ENCODE data around the gene APLP2.

DNA sequence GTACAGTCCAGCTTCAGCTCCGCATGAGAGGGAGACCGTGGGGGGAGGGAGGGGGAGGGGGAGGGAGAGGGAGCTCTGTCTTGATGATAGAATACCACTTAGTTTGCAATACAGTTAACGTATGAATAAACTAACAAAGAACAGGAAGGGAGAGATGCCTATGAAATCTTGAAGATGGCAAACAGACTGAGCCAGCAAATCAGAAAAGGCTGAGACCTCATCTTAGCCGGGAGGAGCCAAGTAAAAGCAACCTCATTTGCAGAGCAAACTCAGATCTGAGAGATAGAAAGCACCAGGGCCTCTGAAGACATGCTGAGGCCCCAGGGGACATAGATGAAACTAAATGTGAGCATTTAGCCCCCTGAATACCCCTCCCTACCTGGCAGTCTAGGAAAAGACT lies 23.0 kb downstream of the APLP2 start:
- TF ChIP-seq CTCF (conservative IDR thresholded peaks at IDR 0.05; ENCODE audit: low read depth, low read length), result no peak
- TF ChIP-seq CHD1 (IDR thresholded peaks at IDR 0.05; ENCODE audit: low read depth, low read length), result no peak
- no peak for TF ChIP-seq SMC3 (IDR thresholded peaks at IDR 0.05; ENCODE audit: low read depth, low read length)
- TF ChIP-seq MXI1 (IDR thresholded peaks at IDR 0.05; ENCODE audit: borderline replicate concordance, low read depth, low read length), result no peak
- no peak for TF ChIP-seq POLR2A (IDR thresholded peaks at IDR 0.05; ENCODE audit: low read depth, low read length)
- no peak for TF ChIP-seq USF2 (IDR thresholded peaks at IDR 0.05; ENCODE audit: low read depth, low read length)
- no peak for TF ChIP-seq RAD21 (IDR thresholded peaks at IDR 0.05; ENCODE audit: low read length)
- no peak for TF ChIP-seq RCOR1 (IDR thresholded peaks at IDR 0.05; ENCODE audit: insufficient replicate concordance, low read length)
- TF ChIP-seq BHLHE40 (IDR thresholded peaks at IDR 0.05; ENCODE audit: low read depth, low read length), result no peak
